CD4-positive, alpha-beta T cell treated with Interleukin-12 subunit alpha and Interleukin-12 subunit beta, for 1 hour (primary cell): Measurements from ENCODE around the gene ZNF670.
"Not testable (repeated sequence)": the region's sequence is repeated elsewhere in the genome, so short reads cannot be mapped to it uniquely, and the experiment has no call there.

Experiments
- DNase-seq: peaks from one replicate; pipeline ENCODE4 v3.0.0-alpha.2; 2020

ZNF670 gene

DNA sequence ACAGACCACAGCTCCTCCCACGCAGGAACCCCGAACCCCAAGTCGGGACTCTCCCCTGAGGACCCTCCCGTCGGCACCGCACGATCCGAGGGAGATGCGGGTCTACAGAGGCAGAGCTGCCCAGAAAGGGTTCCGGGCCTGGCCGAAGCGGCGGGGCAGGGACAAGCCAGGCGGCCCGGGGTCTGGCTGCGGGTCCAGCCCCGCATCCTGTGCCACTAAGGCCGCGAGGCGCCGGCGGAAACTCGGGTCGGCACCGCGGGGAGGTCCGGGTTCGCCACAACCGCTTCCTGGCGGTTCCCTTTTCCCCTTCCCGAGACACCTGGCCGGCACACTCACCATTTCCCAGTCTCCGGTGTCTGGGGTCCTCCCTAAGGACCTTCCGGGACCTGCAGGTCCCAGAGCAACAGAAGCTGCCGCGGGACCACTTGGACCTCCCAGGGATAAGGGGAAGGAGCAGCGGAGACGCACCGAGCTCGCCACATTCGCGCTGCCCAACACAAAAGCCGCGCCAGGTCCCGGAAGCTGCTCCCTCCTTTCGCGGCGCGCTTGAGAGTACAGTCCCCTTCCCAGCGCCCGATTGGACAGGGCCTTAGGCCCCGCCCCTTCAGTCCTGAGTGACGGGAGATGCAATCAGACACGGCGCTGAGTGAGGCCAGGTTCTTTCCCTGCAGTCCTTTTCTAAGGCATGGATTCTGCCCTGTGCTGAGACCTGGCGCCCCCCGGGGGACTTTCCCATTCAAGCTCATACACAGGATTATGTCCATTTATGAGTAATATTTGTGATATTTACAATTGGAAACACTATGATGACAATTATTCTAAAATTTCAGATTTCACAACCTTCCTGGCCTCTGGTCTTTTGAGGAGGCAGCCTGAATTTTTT, at the start of gene ZNF670:
TSS of gene ZNF670 (minus strand) at position 554 of the 883 bp plus-strand sequence. CDS start at position 339, 215 bp downstream.
- peak; percentile 83 for DNase-seq

DNA sequence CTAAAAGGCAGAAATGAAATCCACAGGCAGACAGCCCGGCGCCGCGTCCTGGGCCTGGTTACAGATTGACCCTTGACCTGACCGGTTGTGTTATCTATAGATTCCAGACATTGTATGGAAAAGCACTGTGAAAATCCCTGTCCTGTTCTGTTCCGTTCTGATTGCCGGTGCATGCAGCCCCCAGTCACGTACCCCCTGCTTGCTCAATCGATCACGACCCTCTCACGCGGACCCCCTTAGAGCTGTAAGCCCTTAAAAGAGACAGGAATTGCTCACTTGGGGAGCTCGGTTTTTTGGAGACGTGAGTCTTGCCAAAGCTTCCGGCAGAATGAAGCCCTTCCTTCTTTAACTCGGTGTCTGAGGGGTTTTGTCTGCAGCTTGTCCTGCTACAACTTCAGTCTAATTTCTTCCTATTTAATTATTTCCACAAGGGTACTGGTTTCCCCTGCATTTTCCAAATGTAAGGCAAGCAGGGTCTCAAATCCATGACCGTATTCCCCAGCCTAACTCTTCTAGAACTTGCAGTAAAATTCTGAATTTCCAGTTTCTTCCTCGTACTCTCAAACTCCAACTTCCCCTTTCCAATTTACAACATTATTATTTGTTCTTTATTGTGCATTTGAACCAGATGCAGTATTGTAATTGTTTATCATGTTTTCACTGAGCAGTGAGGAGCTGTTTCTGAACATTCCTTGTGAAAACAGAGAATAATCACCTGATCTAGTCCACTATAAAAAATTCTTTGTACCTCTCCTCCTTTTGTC, 49.1 kb upstream of the ZNF670 start:
- not testable (repeated sequence) for DNase-seq

- DNase-seq = not testable (repeated sequence)
These were observed 48.0 kb upstream of the ZNF670 start for GRCh38 chr1:247126601-247127000.

DNA sequence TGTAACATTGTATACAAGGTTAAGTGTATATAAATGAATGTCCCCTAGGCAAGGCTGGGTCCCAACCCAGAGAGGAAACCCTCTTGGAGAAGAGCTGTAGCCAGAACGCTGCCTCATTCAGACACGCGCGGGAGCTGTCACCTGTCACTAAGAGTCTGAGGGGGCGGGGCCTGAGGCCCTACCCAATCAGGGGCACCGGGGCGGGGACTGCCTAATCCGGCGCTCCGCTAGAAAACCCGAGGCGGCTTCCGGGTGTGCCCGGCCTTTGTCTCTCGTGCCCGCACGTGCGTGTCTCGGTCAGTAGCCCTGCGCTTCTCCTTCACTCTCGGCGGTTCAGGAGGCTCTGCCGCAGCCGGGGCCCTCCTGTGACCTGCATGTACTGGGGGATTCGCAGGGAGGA, 47.6 kb upstream of the ZNF670 start:
- not testable (repeated sequence) for DNase-seq

GRCh38 chr1:247121382-247121781, 42.8 kb upstream of the ZNF670 start:
- DNase-seq = no peak

DNA sequence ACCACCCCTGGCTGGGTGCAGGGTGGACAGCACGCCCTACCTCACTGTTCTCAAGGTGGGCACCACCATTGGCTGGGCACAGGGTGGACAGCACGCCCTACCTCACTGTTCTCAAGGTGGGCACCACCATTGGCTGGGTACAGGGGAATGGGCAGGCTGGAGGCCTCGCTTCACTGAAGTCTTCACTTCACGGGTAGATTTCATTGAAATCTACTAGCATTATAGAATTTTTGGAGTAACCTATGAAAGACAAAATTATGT, 41.7 kb upstream of the ZNF670 start:
- DNase-seq = not testable (repeated sequence)

DNA sequence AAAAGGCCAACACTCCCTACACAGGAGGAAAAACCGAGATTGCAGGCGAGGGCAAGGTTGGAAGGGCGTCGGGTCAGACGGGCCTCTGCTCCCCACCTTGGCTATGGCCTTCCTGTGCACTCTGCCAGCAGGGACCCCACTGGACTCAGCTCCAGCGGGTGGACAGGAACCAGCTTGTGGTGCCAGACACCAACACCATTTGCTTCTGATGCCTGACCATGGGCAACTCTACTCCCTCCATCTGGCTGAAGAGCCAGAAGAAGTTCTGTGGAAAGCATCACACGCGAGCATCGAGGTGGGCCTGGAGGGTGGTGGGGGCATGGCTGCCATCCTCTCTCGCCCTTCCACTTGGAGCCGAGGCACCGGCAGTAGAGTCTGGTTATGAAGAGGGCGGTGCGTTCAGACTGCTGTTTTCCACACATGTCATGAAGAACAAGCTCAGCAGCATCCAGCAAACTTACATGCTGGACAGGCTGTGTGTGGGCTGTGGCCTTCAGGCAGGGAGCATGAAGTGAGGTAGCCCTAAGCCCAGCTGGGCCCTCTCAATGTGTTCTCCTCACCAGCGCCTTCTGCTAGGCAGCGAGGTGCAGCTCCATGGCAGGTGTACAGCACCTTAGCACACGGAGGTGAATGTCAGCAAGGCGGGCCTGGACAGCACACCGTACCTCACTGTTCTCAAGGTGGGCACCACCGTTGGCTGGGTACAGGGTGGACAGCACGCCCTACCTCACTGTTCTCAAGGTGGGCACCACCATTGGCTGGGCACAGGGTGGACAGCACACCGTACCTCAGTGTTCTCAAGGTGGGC, 41.2 kb upstream of the ZNF670 start:
- DNase-seq = no peak

DNA sequence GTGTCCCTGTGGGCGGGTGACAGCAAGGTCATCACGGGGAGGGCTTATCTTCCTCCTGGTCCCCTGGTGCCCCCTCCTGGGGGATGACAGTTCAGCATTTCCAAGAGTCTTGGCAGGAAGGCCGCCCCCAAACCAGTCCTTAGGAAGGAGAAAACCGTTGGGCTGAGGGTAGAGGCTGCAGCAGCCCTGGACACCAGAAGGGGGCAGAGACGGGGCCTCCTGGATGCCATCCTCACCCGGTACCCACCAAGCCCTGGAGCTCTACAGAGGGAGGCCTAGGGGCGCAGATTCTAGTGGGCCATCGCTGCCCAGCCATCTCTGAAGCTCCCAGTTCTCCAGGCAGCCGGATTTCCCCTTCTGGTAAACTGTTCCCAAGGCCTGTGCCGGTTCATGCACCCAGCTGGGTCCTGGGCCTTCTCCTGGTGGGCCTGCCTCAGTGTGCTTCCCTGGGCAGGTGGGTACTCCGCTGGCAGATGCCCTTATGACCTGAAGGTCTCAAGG, 40.4 kb upstream of the ZNF670 start:
- no peak for DNase-seq

GRCh38 chr1:247115545-247115944, 36.9 kb upstream of the ZNF670 start:
- DNase-seq = no peak

DNA sequence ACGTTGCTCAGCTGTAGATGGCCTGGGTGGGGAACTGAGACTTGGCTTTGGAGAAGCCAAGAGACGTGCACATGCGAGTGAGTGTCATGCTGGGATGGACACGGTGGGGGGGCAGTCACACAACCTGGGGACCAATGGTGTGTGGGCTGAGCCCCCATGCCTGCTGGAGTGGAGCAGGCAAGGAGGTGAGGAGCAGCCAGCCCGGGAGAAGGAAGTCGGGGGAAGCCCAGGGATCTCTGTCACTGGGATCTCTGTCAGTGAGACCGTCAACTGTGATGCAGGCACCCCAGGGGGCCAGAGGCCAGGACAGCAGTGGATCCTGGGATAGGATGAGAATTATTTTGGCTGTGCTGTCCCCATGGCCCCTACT, 36.5 kb upstream of the ZNF670 start:
- DNase-seq = no peak

GRCh38 chr1:247114351-247115140, 35.9 kb upstream of the ZNF670 start:
- DNase-seq = no peak

- DNase-seq = no peak
These were observed 35.2 kb upstream of the ZNF670 start for GRCh38 chr1:247113733-247114271.

DNA sequence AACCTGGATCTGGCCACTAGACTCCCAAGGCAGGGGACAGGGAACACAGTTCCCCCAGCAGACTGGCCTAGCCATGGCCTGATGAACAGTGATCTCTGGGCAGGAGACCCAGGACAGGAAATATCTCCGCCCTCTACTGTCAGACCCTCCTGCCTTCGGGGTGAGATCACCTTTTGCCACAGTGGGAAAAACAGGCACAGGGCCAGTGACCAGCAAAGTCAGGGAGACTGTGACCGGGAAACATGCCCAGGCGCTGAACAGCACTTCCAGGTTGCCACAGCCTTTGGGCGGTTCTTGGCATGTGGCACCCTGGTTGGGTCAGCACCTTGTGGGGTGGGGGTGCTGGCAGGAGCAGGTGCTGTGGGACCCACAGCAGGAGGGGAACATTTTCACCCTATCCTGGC, 34.5 kb upstream of the ZNF670 start:
- no peak for DNase-seq

DNA sequence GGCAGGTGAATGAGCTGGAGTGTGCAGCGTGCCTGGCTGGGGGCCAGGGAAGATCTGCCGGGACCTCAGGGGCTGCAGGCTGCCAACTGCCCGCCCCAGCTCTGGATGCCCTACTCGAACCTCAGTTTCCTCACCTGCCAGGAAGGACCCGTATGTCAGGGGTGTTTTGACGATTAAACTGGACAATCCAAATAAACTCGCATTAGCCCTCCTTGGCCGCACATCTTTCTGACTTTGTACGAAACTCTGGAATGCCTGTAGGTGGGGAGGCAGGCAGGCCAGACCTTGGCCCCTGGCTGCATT, 33.8 kb upstream of the ZNF670 start:
- DNase-seq = no peak

GRCh38 chr1:247111700-247112478, 33.3 kb upstream of the ZNF670 start:
- DNase-seq = no peak

DNA sequence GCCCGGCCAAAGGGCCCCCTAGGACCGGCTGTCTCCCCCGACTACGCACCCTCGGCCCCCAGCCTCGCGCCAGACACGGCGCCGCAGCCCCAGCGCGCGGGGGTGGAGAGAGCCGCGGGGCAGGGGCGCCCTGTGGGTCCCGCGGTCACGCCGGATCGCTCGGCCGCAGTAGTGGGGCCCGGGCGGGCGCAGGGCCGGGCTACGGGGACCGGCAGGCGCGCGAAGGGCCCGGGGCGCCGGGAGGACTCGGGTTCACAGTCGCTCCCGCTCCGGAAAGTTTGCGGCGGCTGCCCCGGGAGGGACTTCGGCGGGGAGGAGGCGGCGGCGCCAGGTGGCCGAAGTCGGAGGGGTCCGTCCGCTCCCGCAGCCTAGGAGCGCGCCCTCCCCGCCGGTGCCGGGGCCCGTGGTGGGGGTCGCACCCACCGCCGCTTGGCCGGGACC, 32.7 kb upstream of the ZNF670 start:
- no peak for DNase-seq

DNA sequence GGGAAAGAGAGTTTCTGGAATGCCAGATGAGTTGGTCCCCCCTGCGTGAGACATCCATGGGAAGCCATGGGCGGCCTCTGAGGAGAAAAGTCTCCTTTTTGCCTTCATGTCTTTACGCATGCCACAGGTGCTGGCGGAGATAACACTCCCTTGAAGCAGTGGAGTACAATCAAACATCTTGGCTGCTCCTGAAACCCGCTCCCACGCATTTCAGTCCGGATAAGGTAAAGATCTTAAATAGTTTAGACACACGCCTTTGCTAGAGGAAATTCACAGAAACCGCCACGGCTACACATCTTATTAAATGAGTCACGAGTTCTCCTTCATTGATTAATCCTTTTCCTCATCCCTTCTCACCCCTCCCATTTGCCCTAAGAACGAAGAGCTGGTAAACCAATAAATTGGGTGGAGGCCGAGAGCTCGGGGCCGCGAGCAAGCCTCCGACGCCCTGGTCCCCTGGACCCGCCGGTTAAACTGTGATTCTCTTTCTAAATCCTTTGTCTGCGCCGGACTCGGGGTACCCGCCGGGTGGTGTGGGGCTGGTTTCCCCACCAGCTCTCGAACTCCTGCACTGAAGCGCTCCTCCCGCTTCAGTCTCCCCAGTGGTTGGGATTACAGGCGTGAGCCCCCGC, 32.1 kb upstream of the ZNF670 start:
- peak; percentile 17 for DNase-seq

DNA sequence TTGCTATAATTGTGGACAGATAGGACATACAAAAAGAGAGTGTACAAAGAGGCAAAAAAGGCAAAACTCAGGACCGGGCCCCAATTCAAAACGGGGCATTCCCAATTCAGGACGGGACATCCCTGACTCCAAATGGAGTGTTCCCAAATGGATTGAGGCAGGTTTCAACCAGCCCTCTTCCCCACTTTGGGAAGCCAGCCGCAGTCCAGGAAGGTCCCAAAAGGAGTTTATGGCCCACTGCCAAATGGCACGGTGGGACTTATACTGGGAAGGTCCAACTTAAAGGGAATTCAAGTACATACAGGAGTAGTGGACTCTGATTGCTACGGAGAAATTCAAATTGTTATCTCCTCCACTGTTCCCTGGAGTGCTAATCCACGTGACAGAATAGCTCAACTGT, 29.1 kb upstream of the ZNF670 start:
- no peak for DNase-seq

DNA sequence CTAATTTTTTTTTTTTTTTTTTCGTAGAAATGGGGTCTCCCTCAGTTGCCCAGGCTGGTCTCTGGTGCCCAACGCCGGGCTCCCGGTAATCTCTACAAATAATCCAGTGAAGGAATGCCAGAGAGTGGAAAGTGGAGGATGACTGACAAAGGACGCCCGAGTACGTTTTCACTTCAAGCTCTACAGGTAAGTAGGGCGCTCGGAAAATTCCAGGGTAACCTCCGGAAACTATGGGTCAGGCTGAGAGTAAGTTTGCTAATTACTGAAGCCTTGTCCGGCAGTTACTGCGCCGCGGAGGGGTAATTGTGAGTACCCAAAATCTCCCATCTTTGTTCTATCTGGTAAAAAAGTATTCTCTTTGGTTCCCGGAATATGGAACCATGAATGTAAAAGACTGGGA, 27.4 kb upstream of the ZNF670 start:
- no peak for DNase-seq

GRCh38 chr1:247104965-247105364, 26.4 kb upstream of the ZNF670 start:
- DNase-seq = no peak
